IPS-NIHi11 (cell line): ENCODE data around the gene ERRFI1.
"Not testable (repeated sequence)": the region's sequence is repeated elsewhere in the genome, so short reads cannot be mapped to it uniquely, and the experiment has no call there.

Source experiments
- DNase-seq: peaks from one replicate; pipeline ENCODE4 v3.0.0; 2012; ENCODE audit warnings: mixed read lengths, low spot score

The ERRFI1 gene

GRCh38 chr1:7971024-7971423 is 55.1 kb downstream of the ERRFI1 start:
- no peak for DNase-seq

GRCh38 chr1:7970246-7970645 is 55.9 kb downstream of the ERRFI1 start:
- no peak for DNase-seq

- no peak for DNase-seq
Observed at GRCh38 chr1:7967651-7968050, 58.5 kb downstream of the ERRFI1 start.

- DNase-seq: no peak
Observed at GRCh38 chr1:7967196-7967595, 58.9 kb downstream of the ERRFI1 start.

- no peak for DNase-seq
Observed at GRCh38 chr1:7964476-7964875, 61.6 kb downstream of the ERRFI1 start.

GRCh38 chr1:7963841-7964240 is 62.3 kb downstream of the ERRFI1 start:
- not testable (repeated sequence) for DNase-seq

- not testable (repeated sequence) for DNase-seq
Observed at GRCh38 chr1:7963378-7963730, 62.8 kb downstream of the ERRFI1 start.

- no peak for DNase-seq
Observed at GRCh38 chr1:7962636-7963377, 63.3 kb downstream of the ERRFI1 start.

GRCh38 chr1:7962014-7962335 is 64.1 kb downstream of the ERRFI1 start:
- DNase-seq: no peak
